AG04449 (cell line): ENCODE results near the gene NBEA.

ENCODE experiments used
- CTCF ChIA-PET: fragments of 350-600 bp; formaldehyde crosslinking; extraction: SDS; loops from one replicate; lab custom pipeline; 2021; ENCODE audit warnings: antibody characterized with exemption; lab: Yijun Ruan, JAX
- POLR2A ChIA-PET: fragments of 400-600, 350-600 bp; formaldehyde crosslinking; extraction: SDS; loops from one replicate; lab custom pipeline; 2020; ENCODE audit warnings: antibody characterized with exemption, inconsistent platforms; lab: Yijun Ruan, JAX
- DNase-seq: peaks from one replicate; pipeline ENCODE4 v3.0.0-alpha.2; 2010; ENCODE audit warnings: low read depth, low spot score
- H3K4me3 ChIP-seq: 2 replicates; pipeline ENCODE4 v1.5.1; 2011; ENCODE audit warnings: low read depth, mild to moderate bottlenecking, control low read depth, low read length
- TF ChIP-seq, protein P1 (sequence below): IDR thresholded peaks from one replicate; pipeline ENCODE4 v1.5.1; 2011; ENCODE audit warnings: mild to moderate bottlenecking, moderate library complexity, low read length, control low read depth, inconsistent platforms; ENCODE audit not compliant: insufficient read depth; ENCODE audit errors: missing control alignments

NBEA gene

DNA sequence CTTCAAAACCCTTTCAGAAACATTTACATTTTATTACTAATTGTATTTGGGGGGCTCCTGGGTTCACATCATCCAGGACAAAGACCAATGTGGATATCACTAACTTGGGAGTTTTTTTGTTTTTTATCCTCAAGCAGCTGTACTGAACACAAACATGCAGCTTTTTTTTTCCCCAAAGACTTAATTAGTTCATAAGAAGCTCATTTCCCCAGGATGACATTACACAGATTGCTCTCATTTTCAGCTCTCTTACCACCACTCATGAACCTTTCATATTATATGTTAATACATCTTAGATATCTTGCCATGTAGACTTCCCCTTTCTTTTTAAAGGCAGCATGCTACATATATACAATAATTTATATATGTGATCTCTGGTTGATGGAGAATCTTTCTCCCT is 653.1 kb downstream of the NBEA start:
- ChIA-PET CTCF (interaction anchor here (0.6 kb wide), 1 partner anchor 43 kb away, joined by 3 read pairs; no protein-coding TSS in a partner anchor), POLR2A (no interaction called here)
- DNase-seq = no peak
- H3K4me3 ChIP-seq = no peak overlapping the region
- TF ChIP-seq, protein P1, sequence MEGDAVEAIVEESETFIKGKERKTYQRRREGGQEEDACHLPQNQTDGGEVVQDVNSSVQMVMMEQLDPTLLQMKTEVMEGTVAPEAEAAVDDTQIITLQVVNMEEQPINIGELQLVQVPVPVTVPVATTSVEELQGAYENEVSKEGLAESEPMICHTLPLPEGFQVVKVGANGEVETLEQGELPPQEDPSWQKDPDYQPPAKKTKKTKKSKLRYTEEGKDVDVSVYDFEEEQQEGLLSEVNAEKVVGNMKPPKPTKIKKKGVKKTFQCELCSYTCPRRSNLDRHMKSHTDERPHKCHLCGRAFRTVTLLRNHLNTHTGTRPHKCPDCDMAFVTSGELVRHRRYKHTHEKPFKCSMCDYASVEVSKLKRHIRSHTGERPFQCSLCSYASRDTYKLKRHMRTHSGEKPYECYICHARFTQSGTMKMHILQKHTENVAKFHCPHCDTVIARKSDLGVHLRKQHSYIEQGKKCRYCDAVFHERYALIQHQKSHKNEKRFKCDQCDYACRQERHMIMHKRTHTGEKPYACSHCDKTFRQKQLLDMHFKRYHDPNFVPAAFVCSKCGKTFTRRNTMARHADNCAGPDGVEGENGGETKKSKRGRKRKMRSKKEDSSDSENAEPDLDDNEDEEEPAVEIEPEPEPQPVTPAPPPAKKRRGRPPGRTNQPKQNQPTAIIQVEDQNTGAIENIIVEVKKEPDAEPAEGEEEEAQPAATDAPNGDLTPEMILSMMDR = no peak

DNA sequence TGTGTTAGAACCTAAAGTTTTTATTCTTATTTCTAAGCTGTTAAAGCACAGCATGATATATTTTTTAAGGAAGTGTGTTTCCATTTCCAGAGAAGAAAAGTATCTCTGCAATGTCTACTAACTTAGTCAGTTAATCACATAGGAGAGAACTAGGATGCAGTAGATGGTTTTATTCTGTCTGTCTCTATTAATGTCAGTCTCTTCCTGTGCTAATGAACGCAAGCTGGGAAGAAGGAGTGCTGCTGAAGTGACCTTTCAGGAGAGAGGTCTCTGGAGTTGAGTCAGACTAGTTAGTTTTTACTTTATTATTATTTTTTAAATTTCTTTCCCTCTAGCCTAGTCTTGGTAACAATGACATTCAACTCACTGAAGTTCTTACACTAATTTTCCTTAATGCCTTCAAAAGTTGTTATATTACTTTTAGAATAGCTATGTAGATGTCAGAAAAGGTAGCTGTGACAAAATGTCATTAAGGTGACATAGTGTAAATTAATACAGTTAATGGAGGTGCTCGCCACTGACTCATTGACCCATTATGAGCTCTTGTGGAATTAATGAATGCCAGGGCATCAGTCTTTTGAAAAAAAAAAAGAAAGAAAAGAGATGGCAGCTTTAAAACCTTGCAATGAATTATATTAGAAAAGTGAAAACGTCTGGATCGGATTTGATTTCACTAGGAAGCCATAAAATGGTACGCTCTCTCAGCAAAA is 654.4 kb downstream of the NBEA start:
- CTCF ChIA-PET = interaction anchor here (0.8 kb wide), 1 partner anchor 31 kb away, joined by 3 read pairs; no protein-coding TSS in a partner anchor
- TF ChIP-seq, protein P1 = no peak
- DNase-seq = no peak
- POLR2A ChIA-PET = interaction anchor here (0.6 kb wide), 1 partner anchor 179 kb away, joined by 4 read pairs; no protein-coding TSS in a partner anchor
- no peak overlapping the region for H3K4me3 ChIP-seq

DNA sequence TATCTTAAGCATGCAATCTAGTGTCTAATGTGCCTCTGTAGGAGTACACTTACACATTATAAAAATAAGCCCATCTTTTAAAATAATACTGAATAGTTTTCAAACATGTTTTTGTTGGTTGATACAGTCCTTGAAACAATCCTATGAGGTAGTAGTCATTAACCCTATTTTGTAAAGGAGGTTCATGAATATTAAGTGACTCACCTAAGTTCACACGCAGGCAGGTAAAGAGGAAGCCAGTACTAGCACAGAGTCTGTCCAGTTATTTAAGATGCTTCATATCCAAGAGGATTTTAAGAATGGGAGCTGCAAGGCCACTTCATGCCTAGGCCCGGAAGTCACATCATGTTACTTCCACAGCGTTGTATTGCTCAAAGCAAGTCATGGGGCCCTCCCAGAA is 655.4 kb downstream of the NBEA start:
- no peak for DNase-seq
- H3K4me3 ChIP-seq = no peak overlapping the region
- TF ChIP-seq, protein P1 = no peak
- ChIA-PET POLR2A (no interaction called here), CTCF (interaction anchor here (1.3 kb wide), 1 partner anchor 192 kb away, joined by 3 read pairs; no protein-coding TSS in a partner anchor)

DNA sequence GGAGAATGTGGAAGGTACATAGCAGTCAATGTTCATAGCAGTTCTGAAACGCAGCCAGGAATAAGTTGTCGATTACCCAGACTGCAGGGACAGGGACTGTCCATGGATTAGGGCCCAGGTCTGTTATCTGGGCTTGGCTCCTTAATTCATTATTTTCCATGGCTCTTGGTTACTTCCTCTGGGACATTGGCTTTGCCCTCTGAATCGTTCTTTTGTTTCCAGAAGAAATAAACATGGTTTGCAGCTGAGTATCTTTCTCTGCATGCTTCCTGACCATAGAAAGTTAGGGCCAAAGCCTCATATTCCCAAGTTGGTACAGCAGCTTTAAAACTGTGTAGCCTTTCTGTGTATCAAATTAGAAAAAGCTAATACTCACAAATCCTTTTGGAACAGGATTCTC is 656.2 kb downstream of the NBEA start:
- TF ChIP-seq, protein P1 = no peak
- no peak for DNase-seq
- H3K4me3 ChIP-seq = no peak overlapping the region
- CTCF ChIA-PET = interaction anchor here (0.9 to 1.3 kb wide), 3 partner anchors 14 to 191 kb away, joined by 3 to 4 read pairs (median 3); no protein-coding TSS in a partner anchor
- POLR2A ChIA-PET = no interaction called here

DNA sequence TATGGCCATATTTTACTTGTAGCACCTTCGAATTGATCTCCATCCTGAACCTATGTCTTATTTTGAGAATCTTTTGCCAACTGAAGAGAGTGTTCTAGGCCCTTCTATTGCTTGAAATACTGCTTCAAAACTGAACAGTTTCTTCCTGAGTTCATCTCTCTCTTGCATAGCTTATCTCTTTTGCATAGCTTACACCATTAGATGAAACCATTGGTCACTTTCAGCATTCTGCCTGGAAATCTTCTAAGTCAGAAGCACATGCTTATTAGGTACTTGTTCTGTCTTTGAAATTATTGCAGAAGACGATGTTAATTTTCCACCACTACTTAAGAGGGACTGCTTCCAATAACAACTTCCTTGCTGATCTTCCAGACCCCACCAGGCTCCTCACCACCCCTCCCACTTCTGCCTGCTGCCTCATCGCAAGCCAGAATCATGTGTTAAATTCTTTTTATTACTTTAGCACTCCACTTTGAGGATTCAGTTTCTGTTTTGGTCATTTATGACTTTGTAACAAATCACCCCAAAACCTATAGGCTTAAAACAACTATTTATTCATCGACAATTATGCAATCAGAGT is 656.8 kb downstream of the NBEA start:
- TF ChIP-seq, protein P1 = no peak
- POLR2A ChIA-PET = no interaction called here
- no peak overlapping the region for H3K4me3 ChIP-seq
- CTCF ChIA-PET = interaction anchor here (0.9 to 1.1 kb wide), 2 partner anchors 15 to 32 kb away, joined by 3 to 4 read pairs; no protein-coding TSS in a partner anchor
- DNase-seq = no peak

DNA sequence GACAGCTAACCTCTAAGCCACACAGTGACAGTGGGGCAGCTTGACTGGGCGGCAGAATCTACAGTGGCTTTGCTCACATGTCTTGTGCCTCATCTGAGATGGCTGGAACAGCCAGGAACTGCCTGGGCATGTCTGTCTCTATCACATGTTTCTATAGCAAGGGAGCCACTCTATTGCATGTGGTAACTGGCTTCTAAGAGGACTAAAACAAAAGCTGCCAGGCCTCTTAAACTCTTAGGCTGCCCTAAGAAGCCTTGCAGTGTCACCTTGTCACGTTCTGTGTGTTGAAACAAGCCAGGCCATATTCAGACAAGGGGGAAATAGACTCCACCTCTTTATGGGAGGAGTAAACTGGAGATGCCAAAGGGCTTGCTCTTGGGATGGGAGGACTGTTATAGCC is 657.3 kb downstream of the NBEA start:
- H3K4me3 ChIP-seq = no peak overlapping the region
- no peak for DNase-seq
- ChIA-PET CTCF (interaction anchor here (0.9 to 2.0 kb wide), 2 partner anchors 31 to 190 kb away, joined by 4 to 8 read pairs; no protein-coding TSS in a partner anchor), POLR2A (no interaction called here)
- TF ChIP-seq, protein P1 = no peak
